NCI-H748 treated with DMSO at 0.1 percent for 48 hours (cell line): ENCODE data around the gene RBP2.

ENCODE experiments used
- DNase-seq: peaks from one replicate; lab custom pipeline; 2025; lab: John Stamatoyannopoulos, UW

RBP2 gene

GRCh38 chr3:139480585-139480984, 4.3 kb upstream of the RBP2 start:
- no peak for DNase-seq

- no peak for DNase-seq
Measured at GRCh38 chr3:139477710-139478640, 1.7 kb upstream of the RBP2 start.

GRCh38 chr3:139473155-139473771, 3.1 kb downstream of the RBP2 start:
- DNase-seq: no peak

- DNase-seq: no peak
Measured at GRCh38 chr3:139472380-139473010, 3.8 kb downstream of the RBP2 start.

GRCh38 chr3:139470199-139470598, 6.1 kb downstream of the RBP2 start:
- DNase-seq: no peak

- no peak for DNase-seq
Measured at GRCh38 chr3:139468399-139468798, 7.9 kb downstream of the RBP2 start.

GRCh38 chr3:139466360-139466759, 10.0 kb downstream of the RBP2 start:
- no peak for DNase-seq

GRCh38 chr3:139465636-139466035, 10.7 kb downstream of the RBP2 start:
- no peak for DNase-seq

GRCh38 chr3:139463466-139463865, 12.8 kb downstream of the RBP2 start:
- no peak for DNase-seq

- DNase-seq: no peak
Measured at GRCh38 chr3:139460529-139460928, 15.8 kb downstream of the RBP2 start.

- no peak for DNase-seq
Measured at GRCh38 chr3:139460076-139460475, 16.2 kb downstream of the RBP2 start.

- no peak for DNase-seq
Measured at GRCh38 chr3:139458348-139458747, 18.0 kb downstream of the RBP2 start.

GRCh38 chr3:139457066-139457465, 19.2 kb downstream of the RBP2 start:
- no peak for DNase-seq

- DNase-seq: no peak
Measured at GRCh38 chr3:139456386-139456785, 19.9 kb downstream of the RBP2 start.

GRCh38 chr3:139455855-139456254, 20.5 kb downstream of the RBP2 start:
- DNase-seq: no peak

GRCh38 chr3:139455206-139455605, 21.1 kb downstream of the RBP2 start:
- DNase-seq: no peak

- DNase-seq: no peak
Measured at GRCh38 chr3:139454346-139454745, 22.0 kb downstream of the RBP2 start.

GRCh38 chr3:139450159-139450558, 26.2 kb downstream of the RBP2 start:
- DNase-seq: no peak

GRCh38 chr3:139449566-139449965, 26.8 kb downstream of the RBP2 start:
- DNase-seq: no peak

GRCh38 chr3:139448104-139448503, 28.2 kb downstream of the RBP2 start:
- no peak for DNase-seq

- DNase-seq: no peak
Measured at GRCh38 chr3:139447486-139447885, 28.8 kb downstream of the RBP2 start.

GRCh38 chr3:139444446-139444845, 31.9 kb downstream of the RBP2 start:
- DNase-seq: no peak

- no peak for DNase-seq
Measured at GRCh38 chr3:139443186-139443585, 33.1 kb downstream of the RBP2 start.
